Mammary epithelial cell (primary cell): ENCODE data around the gene CCDC69.

ENCODE experiments used
- CTCF ChIP-seq, 2 donors: IDR thresholded peaks in 1 of 2; conservative IDR thresholded peaks in 1 of 2; 2 replicates each; pipeline ENCODE4 v1.5.1; 2011 to 2012; ENCODE audit warnings: inconsistent platforms in 2 of 2, low read length in 2 of 2, mild to moderate bottlenecking in 2 of 2, control low read depth in 1 of 2, low read depth in 1 of 2; ENCODE audit not compliant: insufficient read depth in 1 of 2; ENCODE audit errors: extremely low read depth in 1 of 2
- EZH2 ChIP-seq: IDR thresholded peaks from 2 replicates; pipeline ENCODE4 v1.6.1; 2012; ENCODE audit warnings: low read length, inconsistent platforms, borderline replicate concordance

GRCh38 chr5:151153766-151154272 lies 70.1 kb downstream of the CCDC69 start:
- no peak for TF ChIP-seq CTCF (conservative IDR thresholded peaks at IDR 0.05 in 1 of 2, IDR thresholded peaks at IDR 0.05 in 1 of 2; ENCODE audit: extremely low read depth in 1 of 2, insufficient read depth in 1 of 2, low read depth in 1 of 2, low read length in 2 of 2)
- TF ChIP-seq EZH2: no peak
